OCI-LY7 (cell line): ENCODE results near the gene CHCHD1. TPM values are rescaled to one million over a fixed set of nuclear protein-coding genes. Genes with fewer than 3 reads are reported as not detected.

ENCODE experiments used
- BruUV-seq: library from RNA; stranded (reverse); fragments of 400-500 nt; replicated peaks from 2 replicates; lab custom pipeline; 2021; lab: Mats Ljungman, UMichigan
- CTCF ChIA-PET: fragments of 300-600 bp; sonication (Branson Sonifier 250); formaldehyde crosslinking; loops from one replicate; lab custom pipeline; 2022; ENCODE audit warnings: antibody characterized with exemption; ENCODE audit not compliant: unreplicated experiment; lab: Charles Lee
- POLR2A ChIA-PET: fragments of 300-600 bp; sonication (Branson Sonifier 250); formaldehyde crosslinking; loops from one replicate; lab custom pipeline; 2022; ENCODE audit warnings: antibody characterized with exemption; lab: Charles Lee
- DNase-seq: peaks from one replicate; pipeline ENCODE4 v3.0.0-alpha.2; 2015; ENCODE audit warnings: low spot score
- H2AFZ ChIP-seq: fragments of 200-600 bp; sonication (generic), shearing (Covaris generic); 2 replicates; pipeline ENCODE4 v1.6.1; 2014; ENCODE audit warnings: mild to moderate bottlenecking, antibody characterized with exemption, low read length, moderate library complexity
- H3K27ac ChIP-seq: fragments of 200-600 bp; sonication (generic); 2 replicates; pipeline ENCODE4 v1.5.1; 2014; ENCODE audit warnings: mixed run types, low read depth, mild to moderate bottlenecking, moderate library complexity, low read length, inconsistent platforms; ENCODE audit not compliant: poor library complexity, severe bottlenecking
- H3K36me3 ChIP-seq: fragments of 200-600 bp; sonication (generic); 2 replicates; pipeline ENCODE4 v1.6.1; 2014; ENCODE audit warnings: mild to moderate bottlenecking, antibody characterized with exemption, low read length, moderate library complexity, mixed read lengths; ENCODE audit not compliant: insufficient read depth
- H3K4me1 ChIP-seq: fragments of 200-600 bp; sonication (generic); 2 replicates; pipeline ENCODE4 v1.5.1; 2014; ENCODE audit warnings: mild to moderate bottlenecking, low read length; ENCODE audit not compliant: insufficient read depth, poor library complexity, severe bottlenecking
- H3K4me2 ChIP-seq: fragments of 200-600 bp; sonication (generic); 2 replicates; pipeline ENCODE4 v1.6.1; 2014; ENCODE audit warnings: mild to moderate bottlenecking, low read length
- H3K4me3 ChIP-seq: fragments of 200-600 bp; sonication (generic); 2 replicates; pipeline ENCODE4 v1.5.1; 2014; ENCODE audit warnings: mild to moderate bottlenecking, low read depth, low read length; ENCODE audit not compliant: poor library complexity, severe bottlenecking
- H3K79me2 ChIP-seq: fragments of 200-600 bp; sonication (generic); 2 replicates; pipeline ENCODE4 v1.6.1; 2016; ENCODE audit warnings: low read depth, mild to moderate bottlenecking, low read length, moderate library complexity, mixed read lengths; ENCODE audit not compliant: insufficient read depth
- H3K9me2 ChIP-seq: fragments of 200-600 bp; sonication (generic); 2 replicates; pipeline ENCODE4 v1.6.1; 2016; ENCODE audit warnings: mild to moderate bottlenecking, low read length, mixed read lengths; ENCODE audit not compliant: insufficient read depth
- H3K9me3 ChIP-seq: fragments of 200-600 bp; sonication (generic); 2 replicates; pipeline ENCODE4 v1.6.1; 2014; ENCODE audit warnings: mild to moderate bottlenecking, mixed run types, low read length, mixed read lengths
- H4K20me1 ChIP-seq: fragments of 200-600 bp; sonication (generic); 2 replicates; pipeline ENCODE4 v1.6.1; 2014; ENCODE audit warnings: mild to moderate bottlenecking, antibody characterized with exemption, low read length, moderate library complexity, mixed read lengths; ENCODE audit not compliant: insufficient read depth
- CTCF ChIP-seq: fragments of 200-600 bp; sonication (generic); conservative IDR thresholded peaks from 2 replicates; pipeline ENCODE4 v1.5.1; 2014; ENCODE audit warnings: mild to moderate bottlenecking, antibody characterized with exemption, low read length, moderate library complexity, mixed read lengths
- EZH2phosphoT487 ChIP-seq: fragments of 200-600 bp; sonication (generic); IDR thresholded peaks from 2 replicates; pipeline ENCODE4 v1.6.1; 2018; ENCODE audit warnings: low read depth, borderline replicate concordance, mild to moderate bottlenecking, mixed run types, antibody characterized with exemption, low read length, moderate library complexity, mixed read lengths
- intact Hi-C: fragments of 100-400 bp; cut with micrococcal nuclease; formaldehyde crosslinking; loops from one replicate; pipeline ENCODE4 v1.10.0; 2022; ENCODE audit not compliant: unreplicated experiment
- total RNA-seq, 2 experiments: library from RNA; depleted of rRNA in 1 of 2; stranded (reverse); fragments of >200 nt in 1 of 2; shearing (Covaris generic) in 1 of 2; gene quantifications; 2 replicates each; pipeline ENCODE4 v1.2.3, GENCODE V29; 2014 to 2022

Gene CHCHD1
- total RNA-seq, 2 experiments from 2014 or later: 36.6 to 55.6 TPM

GRCh38 chr10:73788864-73789658 is 7.2 kb downstream of the CHCHD1 start:
- Histone ChIP-seq H3K4me1 (peaks cover 13% of the 10 kb centered on the region), H3K79me2 (peaks cover 21% of the 10 kb centered on the region; the same call in 1 of the 2 replicates), H2AFZ (no peak overlapping the region), H3K9me3 (no peaks in the 10 kb centered on the region), H3K4me3 (no peak overlapping the region), H3K4me2 (no peak overlapping the region), H3K36me3 (peaks cover 40% of the 10 kb centered on the region; the same call in 1 of the 2 replicates), H3K27ac (no peak overlapping the region), H3K9me2 (no peaks in the 10 kb centered on the region), H4K20me1 (no peaks in the 10 kb centered on the region)
- BruUV-seq: no TSS peak
- POLR2A ChIA-PET: interaction anchor here (0.6 kb wide), 1 partner anchor 474 kb away, joined by 3 read pairs; no protein-coding TSS in a partner anchor
- DNase-seq: no peak
- CTCF ChIA-PET: no interaction called here
- no peak for TF ChIP-seq EZH2phosphoT487
- no peak for TF ChIP-seq CTCF
- intact Hi-C loops: no loop called here

- H3K79me2 ChIP-seq: peaks cover 16% of the 10 kb centered on the region; the same call in 1 of the 2 replicates
- no peak overlapping the region for H3K4me2 ChIP-seq
- POLR2A ChIA-PET: no interaction called here
- H3K4me1 ChIP-seq: peaks cover 10% of the 10 kb centered on the region
- H3K27ac ChIP-seq: no peak overlapping the region
- CTCF ChIA-PET: no interaction called here
- no peaks in the 10 kb centered on the region for H3K9me2 ChIP-seq
- H4K20me1 ChIP-seq: no peaks in the 10 kb centered on the region
- intact Hi-C loops: no loop called here
- H3K36me3 ChIP-seq: peaks cover 46% of the 10 kb centered on the region; the same call in 1 of the 2 replicates
- BruUV-seq: no TSS peak
- no peak overlapping the region for H2AFZ ChIP-seq
- TF ChIP-seq EZH2phosphoT487: no peak
- TF ChIP-seq CTCF: no peak
- no peak overlapping the region for H3K4me3 ChIP-seq
- no peak for DNase-seq
- H3K9me3 ChIP-seq: no peaks in the 10 kb centered on the region
These were observed 7.8 kb downstream of the CHCHD1 start for GRCh38 chr10:73789659-73790055.
